HG03097 (cell line): Measurements from ENCODE around the gene DRAP1.

Source experiments
- ATAC-seq: cut with Tn5 transposase; IDR thresholded peaks from one replicate; pipeline ENCODE4 v1.9.1; 2021; ENCODE audit not compliant: unreplicated experiment, low FRiP score

The DRAP1 gene

DNA sequence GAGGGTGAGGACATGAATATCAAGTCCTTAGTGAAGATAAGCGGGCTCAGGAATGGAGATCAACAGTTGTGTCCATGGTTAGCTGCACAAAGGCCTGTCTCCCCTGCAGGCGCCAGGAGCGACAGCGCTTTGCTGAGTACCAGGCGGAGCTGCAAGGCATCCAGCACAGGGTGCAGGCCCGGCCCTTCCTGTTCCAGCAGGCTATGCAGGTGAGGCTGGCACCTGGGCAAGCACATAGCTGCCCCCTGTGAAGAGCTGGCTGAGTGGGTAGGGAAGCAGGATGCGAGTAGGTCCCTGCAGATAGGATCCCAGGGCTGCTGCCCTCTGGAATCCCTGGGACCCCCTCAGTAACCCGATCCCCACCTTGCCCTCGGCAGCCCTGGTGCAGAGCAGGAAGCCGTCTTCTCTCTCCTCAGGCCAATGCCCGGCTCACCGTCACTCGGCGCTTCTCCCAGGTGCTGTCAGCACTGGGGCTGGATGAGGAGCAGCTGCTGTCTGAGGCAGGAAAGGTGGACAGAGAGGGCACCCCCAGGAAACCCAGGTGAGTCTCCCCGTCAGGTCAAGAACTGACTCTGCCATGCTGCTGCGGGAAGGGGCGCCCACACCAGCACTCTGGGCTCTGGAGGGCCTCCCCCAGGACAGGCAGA lies 39.7 kb downstream of the DRAP1 start:
- no peak for ATAC-seq

DNA sequence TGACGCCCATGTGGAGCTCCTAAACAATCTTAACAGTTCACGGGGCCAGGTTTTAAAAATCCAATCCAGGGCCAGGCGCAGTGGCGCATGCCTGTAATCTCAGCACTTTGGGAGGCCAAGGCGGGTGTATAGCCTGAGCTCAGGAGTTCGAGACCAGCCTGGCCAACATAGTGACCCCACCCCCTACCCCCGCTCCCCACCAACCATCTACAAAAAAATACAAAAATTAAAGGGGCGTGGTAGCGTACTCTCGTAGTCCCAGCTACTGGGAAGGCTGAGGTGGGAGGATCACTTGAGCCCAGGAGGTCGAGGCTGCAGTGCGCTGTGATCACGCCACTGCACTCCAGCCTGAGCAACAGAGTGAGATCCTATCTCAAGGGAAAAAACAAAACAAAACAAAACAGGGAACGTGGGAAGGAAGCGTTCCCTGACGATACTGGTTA lies 41.6 kb downstream of the DRAP1 start:
- no peak for ATAC-seq

DNA sequence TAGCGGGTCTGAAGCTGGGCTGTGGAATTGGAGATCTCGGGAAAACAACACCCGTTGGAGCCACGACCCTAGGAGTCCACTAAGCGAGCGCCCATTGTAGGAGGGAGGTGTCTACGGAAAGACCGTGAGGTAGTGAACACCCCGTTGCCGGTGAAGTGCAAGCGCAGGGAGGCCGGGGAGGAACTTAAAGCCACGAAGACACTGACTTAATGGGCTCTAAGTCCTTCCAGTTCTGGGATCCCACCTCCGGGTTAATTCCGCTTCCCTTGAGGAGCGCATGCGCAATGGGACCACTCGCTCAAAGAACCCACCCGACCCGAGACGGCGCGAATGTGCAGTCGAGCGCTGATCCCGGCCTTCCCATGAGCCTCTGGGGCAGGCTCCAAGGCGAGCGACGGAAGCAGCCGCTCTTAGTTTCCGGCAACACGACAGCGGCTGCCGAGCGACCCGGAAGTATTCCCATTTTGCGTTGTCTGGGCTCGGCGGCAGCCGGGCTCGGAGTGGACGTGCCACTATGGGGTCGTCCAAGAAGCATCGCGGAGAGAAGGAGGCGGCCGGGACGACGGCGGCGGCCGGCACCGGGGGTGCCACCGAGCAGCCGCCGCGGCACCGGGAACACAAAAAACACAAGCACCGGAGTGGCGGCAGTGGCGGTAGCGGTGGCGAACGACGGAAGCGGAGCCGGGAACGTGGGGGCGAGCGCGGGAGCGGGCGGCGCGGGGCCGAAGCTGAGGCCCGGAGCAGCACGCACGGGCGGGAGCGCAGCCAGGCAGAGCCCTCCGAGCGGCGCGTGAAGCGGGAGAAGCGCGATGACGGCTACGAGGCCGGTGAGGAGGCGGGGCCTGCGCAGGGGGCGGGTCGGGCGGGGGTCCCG lies 42.3 kb downstream of the DRAP1 start, which contains the start of gene SART1:
Gene SART1, plus strand, starts transcription at position 468 of the 874 bp plus-strand sequence. Its CDS starts 47 bp downstream, at position 515.
- ATAC-seq, result peak; percentile 84

DNA sequence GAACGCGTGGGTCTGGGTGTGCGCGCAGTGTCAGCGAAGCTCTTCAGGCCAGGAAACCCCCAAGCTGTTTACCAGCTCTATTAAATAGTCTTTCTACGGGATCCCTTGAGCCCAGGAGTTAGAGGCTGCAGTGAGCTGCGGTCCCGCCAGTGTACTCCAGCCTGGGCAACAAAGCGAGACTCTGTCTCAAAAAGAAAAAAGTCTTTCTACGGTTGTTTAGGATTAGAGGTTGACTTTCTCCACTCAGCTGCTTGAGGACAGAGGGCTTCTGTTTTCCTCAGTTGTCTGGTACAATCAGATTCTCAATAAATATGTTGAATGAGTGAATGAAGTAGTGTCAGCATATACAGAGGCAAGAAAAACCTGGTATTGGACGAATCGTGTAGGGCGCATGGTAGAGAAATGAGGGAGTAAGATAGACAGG lies 42.9 kb downstream of the DRAP1 start:
- no peak for ATAC-seq

DNA sequence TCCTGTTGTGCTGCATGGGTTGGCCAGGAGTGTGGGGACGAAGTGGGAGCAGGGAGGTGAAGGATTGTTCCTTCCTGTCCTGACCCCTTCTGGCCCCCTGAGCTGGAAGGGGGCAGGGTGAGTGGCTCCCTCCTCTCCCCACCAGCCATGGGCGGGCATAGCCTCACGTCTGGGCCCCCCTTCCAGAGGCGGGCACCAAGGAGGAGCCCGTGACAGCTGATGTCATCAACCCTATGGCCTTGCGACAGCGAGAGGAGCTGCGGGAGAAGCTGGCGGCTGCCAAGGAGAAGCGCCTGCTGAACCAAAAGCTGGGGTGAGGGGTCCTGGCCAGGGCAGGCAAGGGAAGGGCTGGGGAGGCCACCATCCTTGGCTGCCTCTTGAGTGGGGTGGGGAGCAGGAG lies 45.7 kb downstream of the DRAP1 start:
- no peak for ATAC-seq

DNA sequence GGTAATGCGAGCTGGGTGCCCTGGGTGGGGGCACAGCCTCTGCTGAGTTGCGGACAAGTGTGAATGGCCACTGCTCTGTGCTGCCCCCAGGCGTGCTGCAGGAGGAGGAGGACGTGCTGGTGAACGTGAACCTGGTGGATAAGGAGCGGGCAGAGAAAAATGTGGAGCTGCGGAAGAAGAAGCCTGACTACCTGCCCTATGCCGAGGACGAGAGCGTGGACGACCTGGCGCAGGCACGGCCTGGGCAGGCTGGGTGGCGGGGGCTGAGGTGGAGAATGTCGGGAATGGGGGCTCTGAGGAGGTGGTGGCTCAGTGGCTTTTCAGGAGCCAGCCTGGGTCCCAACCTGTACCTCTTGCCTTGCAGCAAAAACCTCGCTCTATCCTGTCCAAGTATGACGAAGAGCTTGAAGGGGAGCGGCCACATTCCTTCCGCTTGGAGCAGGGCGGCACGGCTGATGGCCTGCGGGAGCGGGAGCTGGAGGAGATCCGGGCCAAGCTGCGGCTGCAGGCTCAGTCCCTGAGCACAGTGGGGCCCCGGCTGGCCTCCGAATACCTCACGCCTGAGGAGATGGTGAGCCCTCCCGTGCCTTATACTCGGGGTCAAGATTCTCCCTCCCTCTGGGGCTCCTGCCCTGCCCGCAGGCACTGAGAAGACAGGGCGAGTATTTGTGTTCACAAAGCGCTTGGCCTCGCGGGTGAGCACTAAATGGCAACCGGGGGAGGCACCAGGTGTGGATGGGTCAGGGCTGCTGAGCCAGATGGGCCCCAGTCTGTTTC lies 46.9 kb downstream of the DRAP1 start:
- no peak for ATAC-seq

DNA sequence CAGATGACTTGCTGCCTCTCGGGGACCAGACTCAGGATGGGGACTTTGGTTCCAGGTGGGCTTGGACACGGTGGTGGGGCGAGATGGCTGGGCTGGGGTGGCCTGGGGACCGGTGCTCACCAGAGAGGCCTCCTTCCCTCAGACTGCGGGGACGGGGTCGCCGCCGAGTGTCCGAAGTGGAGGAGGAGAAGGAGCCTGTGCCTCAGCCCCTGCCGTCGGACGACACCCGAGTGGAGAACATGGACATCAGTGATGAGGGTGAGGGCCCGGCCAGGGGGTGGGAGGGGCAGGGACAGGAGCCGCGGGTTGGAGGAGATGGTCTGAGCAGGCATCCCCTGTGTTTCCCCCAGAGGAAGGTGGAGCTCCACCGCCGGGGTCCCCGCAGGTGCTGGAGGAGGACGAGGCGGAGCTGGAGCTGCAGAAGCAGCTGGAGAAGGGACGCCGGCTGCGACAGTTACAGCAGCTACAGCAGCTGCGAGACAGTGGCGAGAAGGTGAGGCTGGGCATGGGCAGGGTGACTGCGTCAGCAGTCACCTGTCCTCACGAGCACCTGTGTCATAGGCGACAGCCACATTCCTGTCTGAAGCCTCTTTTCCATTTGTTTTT lies 48.2 kb downstream of the DRAP1 start:
- ATAC-seq, result no peak

DNA sequence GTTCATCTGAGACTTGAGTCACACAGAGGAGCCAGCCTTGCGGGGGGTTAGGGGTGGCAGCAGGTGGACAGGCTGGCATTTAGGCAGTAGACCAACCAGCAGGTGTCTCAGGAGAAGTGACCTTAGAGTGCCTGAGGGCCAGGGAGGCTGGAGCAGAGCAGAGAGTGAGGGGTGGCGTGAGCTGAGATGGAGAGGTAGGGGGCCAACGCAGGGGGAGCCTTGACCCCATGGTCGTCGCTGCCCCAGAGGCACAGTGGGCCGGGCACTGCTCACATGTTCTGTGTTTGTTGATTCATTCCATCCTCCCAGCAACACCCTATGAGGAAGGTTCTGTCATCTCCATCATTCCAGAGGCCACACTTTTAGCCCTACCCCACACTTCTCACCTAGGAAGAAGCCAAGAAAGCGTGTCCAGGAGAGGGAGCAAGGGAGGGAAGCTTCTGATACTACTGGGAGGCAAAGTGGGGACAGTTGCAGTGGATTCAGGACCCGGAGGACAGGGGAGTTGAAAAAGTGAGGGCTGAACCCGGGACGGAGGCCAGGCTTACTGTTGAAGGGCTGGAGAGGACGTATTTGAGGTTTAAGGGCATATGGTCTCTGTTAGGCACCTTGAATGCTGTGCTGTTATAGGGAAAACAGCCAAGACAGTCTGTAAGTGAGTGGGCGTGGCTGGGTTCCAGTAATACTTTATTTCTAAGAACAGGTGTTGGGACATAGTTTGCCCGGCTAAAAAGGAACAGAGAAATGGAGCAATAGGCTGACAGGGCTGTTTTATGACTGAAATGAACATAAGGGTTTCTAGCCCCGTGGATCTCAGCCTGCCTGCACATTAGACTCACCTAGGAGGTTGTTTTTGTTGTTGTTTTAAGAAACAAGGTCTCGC lies 49.6 kb downstream of the DRAP1 start:
- ATAC-seq, result no peak
